Measurements from ENCODE around the gene ZNF227. TPM values are rescaled to one million over a fixed set of nuclear protein-coding genes. Genes with fewer than 3 reads are reported as not detected.
"Not testable (repeated sequence)": the region's sequence is repeated elsewhere in the genome, so short reads cannot be mapped to it uniquely, and the experiment has no call there.

ZNF227 gene
- total RNA-seq, 1 experiment from 2014 or later = 25.9 TPM

- DNase-seq = no peak
- no peaks in the 10 kb centered on the region for H3K27me3 ChIP-seq (replicated peaks; ENCODE audit: control insufficient read depth, insufficient read depth, low read length)
- no peak overlapping the region for H3K27ac Mint-ChIP-seq (ENCODE audit: unreplicated experiment)
- H3K4me1 Mint-ChIP-seq (ENCODE audit: low read depth, unreplicated experiment) = peaks cover 6% of the 10 kb centered on the region
- ChIA-PET CTCF (no interaction called here), POLR2A (no interaction called here)
- no peaks in the 10 kb centered on the region for H3K36me3 ChIP-seq (ENCODE audit: control insufficient read depth, insufficient read depth, low read length)
- H3K9me3 ChIP-seq = peaks cover 7% of the 10 kb centered on the region; the same call in 1 of the 2 replicates
- no peak for TF ChIP-seq CTCF (IDR thresholded peaks at IDR 0.05; ENCODE audit: insufficient read depth in 1 of 2, low read depth in 1 of 2, low read length in 1 of 2, severe bottlenecking in 1 of 2, unreplicated experiment in 1 of 2)
- no peaks in the 10 kb centered on the region for H3K4me1 ChIP-seq
- no peak overlapping the region for H3K4me3 Mint-ChIP-seq (ENCODE audit: unreplicated experiment)
- H3K36me3 Mint-ChIP-seq (ENCODE audit: insufficient read depth, unreplicated experiment) = peaks cover 7% of the 10 kb centered on the region
- intact Hi-C loops (cut with micrococcal nuclease; ENCODE audit: unreplicated experiment) = no loop called here
- H3K27me3 Mint-ChIP-seq (ENCODE audit: insufficient read depth, unreplicated experiment) = peaks cover 6% of the 10 kb centered on the region
- H3K4me3 ChIP-seq (ENCODE audit: low read depth, low read length) = no peak overlapping the region
- BruUV-seq (replicated peaks) = no TSS peak
- H3K9me3 Mint-ChIP-seq (ENCODE audit: unreplicated experiment) = peaks cover 39% of the 10 kb centered on the region
Observed at GRCh38 chr19:44202974-44203373, 9.4 kb upstream of the ZNF227 start.

DNA sequence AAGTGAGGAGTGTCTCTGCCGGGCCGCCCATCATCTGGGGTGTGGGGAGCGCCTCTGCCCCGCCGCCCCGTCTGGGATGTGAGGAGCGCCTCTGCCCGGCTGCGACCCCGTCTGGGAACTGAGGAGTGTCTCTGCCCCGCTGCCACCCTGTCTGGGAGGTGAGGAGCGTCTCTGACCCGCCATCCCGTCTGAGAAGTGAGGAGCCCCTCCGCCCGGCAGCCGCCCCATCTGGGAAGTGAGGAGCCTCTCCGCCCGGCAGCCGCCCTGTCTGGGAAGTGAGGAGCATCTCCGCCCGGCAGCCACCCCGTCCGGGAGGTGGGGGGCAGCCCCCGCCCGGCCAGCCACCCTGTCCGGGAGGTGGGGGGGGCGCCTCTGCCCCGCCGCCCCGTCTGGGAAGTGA lies 8.5 kb upstream of the ZNF227 start:
- H3K4me3 ChIP-seq (ENCODE audit: low read depth, low read length); H3K27me3 Mint-ChIP-seq (ENCODE audit: insufficient read depth, unreplicated experiment); intact Hi-C loops (cut with micrococcal nuclease; ENCODE audit: unreplicated experiment); H3K36me3 ChIP-seq (ENCODE audit: control insufficient read depth, insufficient read depth, low read length); BruUV-seq (replicated peaks); CTCF ChIA-PET; H3K4me1 ChIP-seq; POLR2A ChIA-PET; H3K9me3 ChIP-seq; H3K27me3 ChIP-seq (replicated peaks; ENCODE audit: control insufficient read depth, insufficient read depth, low read length); DNase-seq; H3K36me3 Mint-ChIP-seq (ENCODE audit: insufficient read depth, unreplicated experiment); H3K27ac Mint-ChIP-seq (ENCODE audit: unreplicated experiment); H3K4me3 Mint-ChIP-seq (ENCODE audit: unreplicated experiment); H3K4me1 Mint-ChIP-seq (ENCODE audit: low read depth, unreplicated experiment): not testable (repeated sequence)
- peaks cover 39% of the 10 kb centered on the region for H3K9me3 Mint-ChIP-seq (ENCODE audit: unreplicated experiment)

DNA sequence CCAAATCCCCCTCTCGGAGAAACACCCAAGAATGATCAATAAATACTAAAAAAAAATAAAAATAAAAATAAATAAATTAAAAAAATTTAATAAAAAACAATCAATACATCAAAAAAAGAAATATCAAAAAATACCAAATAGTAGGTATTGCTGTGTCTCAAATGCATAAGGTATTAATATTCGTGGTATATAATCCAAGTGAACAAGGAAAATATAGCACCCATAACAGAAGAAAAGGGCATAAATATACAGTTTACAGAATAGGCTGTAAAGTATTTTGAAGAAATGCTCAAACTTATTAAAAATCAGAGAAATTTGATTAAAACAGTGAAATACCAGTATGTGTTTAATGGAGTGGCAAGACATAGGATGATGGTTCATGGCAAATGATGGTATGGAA lies 7.6 kb upstream of the ZNF227 start:
- Mint-ChIP-seq H3K4me1 (ENCODE audit: low read depth, unreplicated experiment) (peaks cover 6% of the 10 kb centered on the region), H3K27me3 (ENCODE audit: insufficient read depth, unreplicated experiment) (peaks cover 2% of the 10 kb centered on the region), H3K4me3 (ENCODE audit: unreplicated experiment) (no peak overlapping the region), H3K27ac (ENCODE audit: unreplicated experiment) (no peak overlapping the region), H3K9me3 (ENCODE audit: unreplicated experiment) (peaks cover 39% of the 10 kb centered on the region), H3K36me3 (ENCODE audit: insufficient read depth, unreplicated experiment) (peaks cover 7% of the 10 kb centered on the region)
- no peak for DNase-seq
- ChIA-PET CTCF (no interaction called here), POLR2A (no interaction called here)
- intact Hi-C loops (cut with micrococcal nuclease; ENCODE audit: unreplicated experiment) = loop anchor here (5.0 kb wide), 1 partner anchor 112 kb away; the partner anchor contains the start of gene ZNF224
- no peak for TF ChIP-seq CTCF (IDR thresholded peaks at IDR 0.05; ENCODE audit: insufficient read depth in 1 of 2, low read depth in 1 of 2, low read length in 1 of 2, severe bottlenecking in 1 of 2, unreplicated experiment in 1 of 2)
- no peaks in the 10 kb centered on the region for H3K4me1 ChIP-seq
- H3K4me3 ChIP-seq (ENCODE audit: low read depth, low read length) = no peak overlapping the region
- no peaks in the 10 kb centered on the region for H3K27me3 ChIP-seq (replicated peaks; ENCODE audit: control insufficient read depth, insufficient read depth, low read length)
- no peaks in the 10 kb centered on the region for H3K36me3 ChIP-seq (ENCODE audit: control insufficient read depth, insufficient read depth, low read length)
- no TSS peak for BruUV-seq (replicated peaks)
- peaks cover 7% of the 10 kb centered on the region; the same call in 1 of the 2 replicates for H3K9me3 ChIP-seq

Measured in Caco-2 (cell line).